Kidney glomerular epithelial cell (primary cell): ENCODE measurements around the gene DOCK4.

Source experiments
- DNase-seq: peaks from one replicate; lab custom pipeline; 2025; lab: John Stamatoyannopoulos, UW

The DOCK4 gene

DNA sequence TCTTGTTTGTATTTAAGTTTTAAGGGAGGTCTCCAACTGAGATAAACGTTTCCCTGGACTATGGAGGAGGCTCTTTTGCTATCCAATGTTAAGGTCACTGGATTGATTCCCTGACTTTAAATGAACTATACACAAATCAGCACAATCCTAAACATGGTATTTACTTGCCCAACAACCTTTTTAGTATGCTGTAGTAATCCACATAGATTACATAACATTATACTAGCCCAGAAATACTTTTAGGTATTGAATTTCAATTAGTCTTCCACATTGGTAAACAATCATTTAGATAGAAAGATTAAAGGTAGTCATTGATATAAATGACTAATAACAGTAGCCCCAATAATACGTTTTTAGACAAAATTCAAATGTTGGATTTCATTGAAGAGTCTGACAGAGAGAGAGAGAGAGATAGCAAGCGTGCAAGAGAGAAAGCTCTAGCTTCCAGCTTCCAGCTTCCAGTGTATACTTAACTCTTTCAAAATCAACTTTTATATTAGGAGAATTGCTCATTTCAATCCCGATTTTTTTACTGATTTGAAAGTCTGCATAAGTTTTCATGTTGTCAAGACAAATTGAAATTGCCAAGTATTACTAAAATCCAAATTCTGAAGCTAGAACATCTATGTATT, 155.8 kb downstream of the DOCK4 start:
- no peak for DNase-seq

DNA sequence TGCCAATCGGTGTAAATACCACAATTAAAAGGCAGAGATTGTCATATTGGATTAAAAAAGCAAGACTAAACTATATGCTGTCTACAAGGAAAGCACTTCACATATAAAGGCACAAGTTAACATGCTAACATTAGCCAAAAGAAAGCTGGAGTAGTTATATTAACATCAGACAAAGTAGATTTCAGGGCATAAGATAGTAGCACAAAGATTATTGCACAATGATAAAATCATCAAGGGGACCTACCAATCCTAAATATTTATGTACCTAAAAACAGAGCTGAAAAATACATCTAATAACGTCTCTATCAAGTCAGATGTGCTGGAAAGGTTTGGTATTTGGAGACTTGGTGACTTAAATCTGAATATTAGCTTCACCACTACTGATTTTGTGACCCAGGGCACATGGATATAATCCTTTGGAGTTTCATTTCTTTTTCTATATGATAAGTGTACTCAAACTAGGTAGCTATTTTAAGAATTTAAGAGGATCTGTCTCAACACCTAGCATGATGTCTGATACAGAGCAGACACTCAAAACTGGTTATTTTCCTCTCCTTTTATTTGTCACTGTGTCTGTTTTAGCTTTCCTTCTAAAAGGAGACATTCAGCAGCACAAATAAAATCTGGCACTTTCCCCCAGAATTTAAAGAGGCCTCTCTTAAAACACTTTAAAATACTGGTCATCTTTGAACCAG, 156.5 kb downstream of the DOCK4 start:
- DNase-seq: no peak

DNA sequence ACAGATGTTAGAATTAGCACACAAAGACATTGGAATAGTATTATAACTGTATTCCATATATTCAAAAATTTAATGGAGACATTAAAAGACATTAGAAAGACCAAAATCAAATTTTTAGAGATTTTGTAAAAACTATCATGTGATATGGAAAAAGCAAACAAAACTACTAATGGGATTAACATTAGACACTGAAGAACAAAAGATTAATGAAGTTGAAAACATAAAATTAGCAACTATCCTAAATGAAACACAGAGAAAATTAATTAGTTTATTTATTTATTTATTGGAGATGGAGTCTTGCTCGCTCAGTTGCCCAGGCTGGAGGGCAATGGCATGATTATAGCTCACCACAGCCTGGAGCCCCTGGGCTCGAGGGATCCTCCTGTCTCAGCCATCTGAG, 158.8 kb downstream of the DOCK4 start:
- DNase-seq: no peak

DNA sequence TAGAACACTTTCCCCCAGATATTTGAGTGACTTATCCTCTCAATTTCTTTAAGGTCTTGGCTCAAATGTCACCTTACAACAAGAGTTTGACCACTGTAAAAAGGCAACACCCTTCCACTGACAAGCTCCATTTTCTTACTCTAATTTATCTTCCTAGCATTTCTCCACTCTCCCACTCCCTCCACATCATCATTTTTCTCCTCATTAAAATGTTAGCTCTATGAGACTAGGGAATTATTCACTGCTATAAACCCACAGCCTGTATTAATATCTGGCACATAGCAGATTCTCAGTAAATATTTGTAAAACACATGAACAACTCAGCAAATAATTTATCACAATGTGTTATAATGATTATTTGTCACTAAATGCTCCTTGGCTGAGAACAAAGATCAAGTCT, 161.0 kb downstream of the DOCK4 start:
- no peak for DNase-seq

DNA sequence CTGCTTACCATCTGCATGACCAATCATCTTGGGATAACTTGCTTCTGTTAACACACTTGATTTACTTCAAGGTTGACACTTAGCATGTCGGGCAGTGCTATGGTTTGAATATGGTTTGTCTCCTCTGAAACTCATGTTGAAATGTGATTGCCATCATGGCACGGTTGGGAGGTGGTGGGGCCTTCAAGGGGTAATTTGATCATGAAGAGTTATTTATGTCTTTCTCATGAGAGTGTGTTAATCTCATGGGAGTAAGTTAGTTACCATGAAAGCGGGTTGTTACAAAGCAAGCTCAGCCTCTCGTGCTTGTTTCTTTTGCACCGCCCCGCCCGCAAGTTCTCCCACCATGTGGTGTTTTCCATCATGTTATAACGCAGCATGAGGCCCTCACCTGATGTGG, 163.6 kb downstream of the DOCK4 start:
- no peak for DNase-seq

DNA sequence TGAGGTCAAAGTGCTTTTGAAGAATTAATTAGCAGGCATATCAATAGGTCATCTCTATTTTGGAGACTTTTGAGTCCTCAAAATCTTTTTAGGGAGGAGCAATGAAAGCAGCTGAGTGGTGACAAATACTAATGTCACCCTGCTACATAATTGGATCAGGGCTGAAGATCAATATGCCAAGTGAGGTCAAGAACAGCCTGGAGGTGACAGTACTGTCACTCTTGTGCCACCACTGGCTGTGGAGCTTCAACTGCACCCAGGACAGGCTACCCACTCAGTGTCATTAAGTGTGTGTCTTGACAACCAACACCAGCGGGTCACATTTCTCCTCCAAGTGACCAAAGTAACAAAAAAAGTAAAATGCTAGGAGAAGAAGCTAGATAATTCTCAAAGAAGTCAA, 167.8 kb downstream of the DOCK4 start:
- no peak for DNase-seq

- no peak for DNase-seq
These were observed 170.1 kb downstream of the DOCK4 start for GRCh38 chr7:112036071-112036470.

- DNase-seq: no peak
These were observed 174.5 kb downstream of the DOCK4 start for GRCh38 chr7:112031689-112032088.

DNA sequence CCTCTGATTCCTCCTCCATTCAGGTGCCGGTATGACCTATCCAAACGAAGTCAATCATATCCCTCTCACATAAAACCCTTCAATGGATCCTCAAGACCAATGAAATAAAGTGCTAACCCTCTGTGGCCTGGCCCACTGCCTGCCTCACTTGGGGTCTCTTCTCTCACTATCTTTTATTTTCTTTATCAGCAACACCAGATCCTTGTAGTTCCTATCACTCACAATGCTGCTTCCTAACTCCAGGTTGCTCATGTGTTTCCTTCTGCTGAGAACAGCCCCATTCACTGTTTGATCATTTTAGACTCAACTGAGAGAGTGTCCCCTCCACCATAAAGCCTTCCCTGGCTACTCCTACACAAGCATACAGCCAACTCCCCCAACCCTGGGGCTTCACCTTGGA, 180.6 kb downstream of the DOCK4 start:
- no peak for DNase-seq

DNA sequence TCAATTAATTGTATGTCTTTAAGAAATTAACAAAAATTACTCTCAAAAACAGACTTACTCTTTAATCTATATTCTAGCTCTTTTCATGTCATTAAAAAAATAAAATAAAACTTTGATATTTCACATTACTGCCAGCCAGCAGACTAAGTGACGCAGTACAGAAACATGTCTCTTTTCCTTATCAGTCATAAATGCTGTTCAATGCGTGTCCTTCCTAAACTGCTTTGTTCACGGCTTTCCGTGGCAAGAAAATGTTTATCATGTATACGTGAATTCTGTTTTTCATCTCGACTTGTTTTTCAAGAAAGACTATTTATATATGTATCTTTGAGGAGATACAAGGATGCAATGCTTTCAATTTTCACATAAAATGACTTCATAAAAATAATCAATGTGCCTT, 182.4 kb downstream of the DOCK4 start:
- DNase-seq: no peak

GRCh38 chr7:112023282-112023681, 182.9 kb downstream of the DOCK4 start:
- no peak for DNase-seq

- DNase-seq: no peak
These were observed 184.1 kb downstream of the DOCK4 start for GRCh38 chr7:112022128-112022527.

- no peak for DNase-seq
These were observed 184.7 kb downstream of the DOCK4 start for GRCh38 chr7:112021379-112022044.

GRCh38 chr7:112020800-112021199, 185.4 kb downstream of the DOCK4 start:
- DNase-seq: no peak

DNA sequence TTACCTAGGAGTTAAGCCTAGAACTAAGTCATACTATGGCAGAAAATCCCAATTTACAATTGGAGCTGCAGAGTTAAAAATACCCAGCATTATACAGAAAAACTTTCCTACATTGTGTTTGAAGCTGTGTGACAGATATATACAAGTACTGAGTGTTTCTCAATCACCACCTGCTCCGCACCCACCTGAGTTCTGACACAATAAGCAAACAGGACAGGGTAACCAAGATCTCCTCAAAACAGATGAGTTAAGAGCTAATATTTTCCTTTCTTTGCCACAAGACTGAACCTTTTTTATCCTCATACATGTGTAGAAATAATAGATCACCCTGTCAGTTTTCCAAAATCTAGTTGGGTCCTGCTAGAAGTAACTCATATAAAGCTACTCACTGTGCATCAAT, 186.3 kb downstream of the DOCK4 start:
- no peak for DNase-seq

DNA sequence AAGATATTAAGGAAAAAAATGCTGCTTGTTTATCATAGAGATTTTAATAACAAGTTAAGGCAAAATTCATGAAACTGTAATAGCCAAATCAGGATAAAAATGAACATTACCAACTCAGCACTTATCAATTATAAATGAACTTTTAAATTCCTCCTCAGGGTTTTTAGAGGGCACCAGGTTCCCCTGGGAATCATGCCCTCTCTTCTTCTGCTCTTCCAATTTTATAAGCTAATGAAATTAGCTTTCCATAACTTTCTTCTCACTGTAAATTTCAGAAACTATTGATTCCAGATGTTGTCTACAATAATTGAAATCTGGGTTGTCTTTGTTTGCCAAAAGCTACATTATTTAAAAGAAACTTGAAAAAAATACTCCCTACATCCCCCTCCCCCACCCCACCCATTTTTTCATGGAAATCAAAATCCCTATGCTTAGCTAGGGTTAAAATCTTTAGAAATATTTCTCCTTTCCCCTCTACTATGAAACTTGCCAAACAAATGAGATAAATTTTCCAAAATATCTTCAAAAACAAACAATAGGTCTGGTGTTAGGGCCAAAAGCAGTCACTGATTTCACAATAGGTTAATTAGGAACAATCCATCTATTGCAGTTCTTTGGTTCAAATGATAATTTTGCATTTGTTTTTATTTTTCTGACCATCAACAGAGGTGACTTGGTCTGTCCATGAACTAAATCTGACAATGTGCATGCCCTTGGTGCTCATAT, 187.7 kb downstream of the DOCK4 start:
- no peak for DNase-seq

DNA sequence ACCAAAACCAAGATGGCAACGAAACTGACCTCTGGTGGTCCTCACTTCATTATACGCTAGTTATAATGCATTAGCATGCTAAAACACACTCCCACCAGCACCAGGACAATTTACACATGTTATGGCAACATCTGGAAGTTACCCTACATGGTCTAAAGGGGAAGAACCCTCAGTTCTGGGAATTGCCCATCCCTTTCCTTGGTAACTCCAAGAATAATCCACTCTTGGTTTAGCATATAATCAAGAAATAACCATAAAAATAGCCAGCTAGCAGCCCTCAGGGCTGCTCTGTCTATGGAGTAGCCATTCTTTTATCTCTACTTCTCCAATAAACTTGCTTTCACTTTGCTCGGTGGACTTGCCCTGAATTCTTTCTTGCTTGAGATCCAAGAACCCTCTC, 191.1 kb downstream of the DOCK4 start:
- DNase-seq: no peak

DNA sequence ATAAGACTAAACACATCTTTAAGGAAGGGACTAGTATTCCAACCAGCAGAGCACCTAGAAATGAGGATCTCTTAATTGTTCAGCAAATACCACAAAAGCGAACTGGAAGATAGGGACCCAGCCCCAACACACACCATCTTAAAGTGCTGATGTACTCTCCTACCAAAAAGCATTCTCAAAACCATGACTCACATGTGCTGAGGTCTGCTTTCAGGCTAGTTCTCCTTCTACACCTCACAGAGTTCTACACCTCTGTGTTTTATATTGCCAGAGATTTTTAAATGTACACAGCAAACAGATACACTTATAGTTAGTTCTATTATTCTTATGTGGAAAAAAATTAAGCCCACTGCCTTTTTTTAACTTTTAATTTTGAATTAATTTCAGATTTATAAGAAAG, 191.9 kb downstream of the DOCK4 start:
- no peak for DNase-seq

DNA sequence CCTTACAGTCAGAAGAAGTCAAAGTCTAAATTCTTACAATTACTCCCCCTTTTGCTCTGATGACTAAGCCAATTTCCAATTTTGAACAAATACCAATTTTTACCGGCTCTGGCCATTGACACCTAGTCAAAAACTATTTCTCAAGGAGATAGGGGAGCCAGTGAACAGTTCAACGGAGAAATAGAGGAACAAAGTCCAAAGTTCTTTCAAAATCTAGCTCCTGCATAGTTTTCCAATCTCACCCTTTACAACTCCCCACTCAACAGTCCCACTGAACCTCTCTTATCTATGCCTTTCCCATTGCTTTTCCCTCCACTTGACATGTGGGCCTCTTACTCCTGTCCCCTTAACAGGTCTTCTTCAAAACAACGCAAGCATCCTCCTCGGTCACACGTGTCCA, 192.9 kb downstream of the DOCK4 start:
- DNase-seq: no peak

- DNase-seq: no peak
These were observed 194.0 kb downstream of the DOCK4 start for GRCh38 chr7:112012242-112012641.

- no peak for DNase-seq
These were observed 195.2 kb downstream of the DOCK4 start for GRCh38 chr7:112010994-112011393.

- no peak for DNase-seq
These were observed 196.1 kb downstream of the DOCK4 start for GRCh38 chr7:112010109-112010508.

- no peak for DNase-seq
These were observed 197.1 kb downstream of the DOCK4 start for GRCh38 chr7:112009081-112009480.
